ENCODE data around the gene PCDHGC3.

The PCDHGC3 gene

DNA sequence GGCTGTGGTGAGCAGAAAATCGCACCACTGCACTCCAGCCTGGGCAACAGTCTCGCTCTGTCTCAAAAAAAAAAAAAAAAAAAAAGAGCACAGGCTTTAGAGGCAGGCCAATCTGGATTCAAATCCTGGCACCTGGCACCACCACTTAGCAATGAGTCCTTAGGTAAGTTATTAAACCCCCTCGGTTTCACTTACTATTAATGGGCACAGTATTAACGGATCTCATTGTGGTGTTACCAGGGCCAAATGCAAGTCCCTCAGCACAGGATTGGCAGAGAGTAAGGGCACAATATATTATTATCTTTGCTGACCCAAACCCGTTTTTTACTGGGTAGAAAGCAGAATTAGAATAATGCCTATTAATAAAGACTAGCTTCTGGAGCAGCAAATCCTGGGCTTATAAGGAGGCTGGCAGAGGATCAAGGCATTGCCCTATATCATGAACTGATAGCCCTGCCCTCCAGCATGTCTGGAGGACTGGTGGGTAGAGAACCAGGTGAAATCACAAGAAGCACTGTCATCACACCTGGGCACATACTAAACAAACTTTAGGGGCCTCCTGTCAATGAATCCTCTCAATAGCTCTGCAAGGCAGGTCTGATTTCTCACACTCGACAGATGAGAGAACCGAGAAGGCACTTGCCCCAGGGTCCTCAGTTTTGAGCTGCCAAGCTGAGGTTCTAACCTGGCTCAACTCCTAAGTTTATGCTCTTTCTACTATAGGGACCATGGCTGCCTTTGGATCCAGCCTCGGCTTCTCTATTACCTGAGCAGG is 30.8 kb downstream of the PCDHGC3 start:
- DNase-seq (ENCODE audit: low read depth in 2 of 2, low spot score in 1 of 2): no peak

DNA sequence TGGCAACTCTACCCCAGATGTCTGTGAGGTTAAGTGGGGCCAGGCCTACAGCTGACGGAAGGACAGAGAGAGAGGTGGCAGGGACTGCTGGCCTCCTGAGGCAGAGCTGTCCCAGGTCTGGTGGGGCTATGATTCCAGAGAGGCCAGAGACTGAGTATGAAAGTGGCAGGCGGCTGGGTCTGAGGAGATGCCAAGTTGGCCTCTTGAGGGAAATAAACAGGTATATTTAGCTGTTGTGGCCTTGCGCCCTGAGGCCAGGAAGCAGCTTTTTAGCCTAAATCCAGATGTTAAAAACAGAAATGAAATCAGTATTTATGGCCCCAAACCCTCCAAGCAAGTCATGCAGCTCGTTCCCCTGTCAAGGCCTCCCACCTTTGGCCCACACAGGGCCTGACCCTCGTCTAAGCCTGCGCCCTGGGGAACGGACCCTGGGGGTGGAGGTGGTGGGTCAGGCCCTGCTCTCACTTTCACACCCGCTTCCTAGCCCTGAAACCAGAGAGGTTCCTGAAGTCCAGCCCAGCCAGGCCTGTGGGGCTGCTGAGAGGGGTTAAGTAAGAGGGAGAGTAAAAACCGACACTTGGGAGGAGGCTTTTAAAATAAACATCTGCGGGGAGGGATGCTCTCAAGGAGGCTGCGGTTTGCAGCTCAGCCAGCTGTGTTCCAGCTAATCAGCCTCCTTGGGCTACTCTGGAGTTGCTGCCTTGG is 31.8 kb downstream of the PCDHGC3 start:
- DNase-seq (ENCODE audit: low read depth in 2 of 2, low spot score in 1 of 2): no peak

DNA sequence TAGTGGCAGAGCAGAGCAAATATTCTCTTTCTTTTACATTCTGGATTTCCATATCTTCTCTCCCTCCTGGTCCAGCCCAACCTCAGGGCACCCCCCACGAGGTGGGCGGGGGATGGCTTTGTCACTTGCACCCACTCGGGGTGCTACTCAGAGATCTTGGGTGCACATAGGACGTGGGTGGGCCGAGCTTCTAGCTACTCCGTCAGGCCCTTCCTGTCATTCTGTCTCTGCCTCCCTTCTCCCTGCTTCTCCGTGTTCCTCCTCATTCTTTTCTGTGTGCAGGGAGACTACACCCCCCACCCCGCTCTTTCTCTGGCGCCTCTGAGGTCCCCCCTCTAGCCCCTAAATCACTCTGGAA is 32.7 kb downstream of the PCDHGC3 start:
- DNase-seq (ENCODE audit: low read depth in 2 of 2, low spot score in 1 of 2): no peak

DNA sequence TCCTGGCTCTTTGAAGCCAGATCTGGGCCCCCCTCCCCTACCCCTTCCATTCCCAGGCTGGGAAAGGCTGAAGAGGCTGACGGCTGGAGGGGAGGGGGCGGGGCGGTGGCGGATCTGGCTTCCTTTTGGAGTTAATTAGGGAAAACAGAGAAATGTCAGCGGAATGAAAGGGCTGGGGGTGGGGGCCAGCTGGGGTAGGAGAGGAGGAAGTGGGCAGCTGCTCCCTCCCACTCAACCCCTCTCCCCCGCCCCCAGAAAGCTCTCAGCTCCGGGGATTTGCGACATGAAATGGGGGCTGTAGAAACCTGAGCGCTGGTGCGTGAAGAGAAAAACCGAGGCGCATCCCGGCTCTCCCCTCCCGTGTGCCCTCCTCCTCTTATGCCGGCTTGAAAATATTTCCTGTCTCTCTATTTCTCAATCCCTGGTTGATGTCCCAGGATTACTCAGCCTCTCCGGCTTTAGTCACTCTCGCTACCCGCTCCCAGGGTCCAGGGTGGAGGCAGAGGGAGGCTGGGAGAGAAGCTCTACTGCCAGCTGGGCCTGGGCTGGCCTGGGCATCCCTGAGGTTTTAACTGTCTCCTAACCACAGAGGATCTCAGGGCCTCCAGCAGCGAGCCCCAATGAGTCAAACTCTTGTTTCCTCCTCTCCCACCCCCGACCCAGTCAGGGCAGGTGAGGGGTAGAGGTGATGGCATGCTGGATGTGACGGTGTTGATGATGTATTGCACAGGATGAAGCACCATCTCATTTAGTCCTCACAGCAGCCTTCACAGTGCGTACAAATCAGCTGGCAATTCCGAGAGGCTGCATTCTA is 33.2 kb downstream of the PCDHGC3 start:
- no peak for DNase-seq (ENCODE audit: low read depth in 2 of 2, low spot score in 1 of 2)

DNA sequence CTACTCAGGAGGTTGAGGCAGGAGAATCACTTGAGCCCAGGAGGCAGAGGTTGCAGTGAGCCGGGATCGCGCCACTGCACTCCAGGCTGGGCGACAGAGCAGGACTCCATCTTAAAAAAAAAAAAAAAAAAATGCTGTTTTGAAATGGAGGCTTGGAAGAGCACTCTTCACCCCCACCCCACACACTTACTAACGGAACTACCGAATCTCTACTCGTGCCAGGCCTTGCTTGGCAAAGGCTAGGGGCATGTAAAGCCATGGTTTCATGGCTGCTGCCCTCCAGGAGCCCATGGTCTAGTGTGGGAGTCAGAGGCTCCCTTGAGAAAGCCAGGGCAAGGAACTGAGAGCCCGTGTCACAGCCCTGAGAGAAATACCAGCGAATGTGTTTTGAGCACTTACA is 34.4 kb downstream of the PCDHGC3 start:
- no peak for DNase-seq (ENCODE audit: low read depth in 2 of 2, low spot score in 1 of 2)

DNA sequence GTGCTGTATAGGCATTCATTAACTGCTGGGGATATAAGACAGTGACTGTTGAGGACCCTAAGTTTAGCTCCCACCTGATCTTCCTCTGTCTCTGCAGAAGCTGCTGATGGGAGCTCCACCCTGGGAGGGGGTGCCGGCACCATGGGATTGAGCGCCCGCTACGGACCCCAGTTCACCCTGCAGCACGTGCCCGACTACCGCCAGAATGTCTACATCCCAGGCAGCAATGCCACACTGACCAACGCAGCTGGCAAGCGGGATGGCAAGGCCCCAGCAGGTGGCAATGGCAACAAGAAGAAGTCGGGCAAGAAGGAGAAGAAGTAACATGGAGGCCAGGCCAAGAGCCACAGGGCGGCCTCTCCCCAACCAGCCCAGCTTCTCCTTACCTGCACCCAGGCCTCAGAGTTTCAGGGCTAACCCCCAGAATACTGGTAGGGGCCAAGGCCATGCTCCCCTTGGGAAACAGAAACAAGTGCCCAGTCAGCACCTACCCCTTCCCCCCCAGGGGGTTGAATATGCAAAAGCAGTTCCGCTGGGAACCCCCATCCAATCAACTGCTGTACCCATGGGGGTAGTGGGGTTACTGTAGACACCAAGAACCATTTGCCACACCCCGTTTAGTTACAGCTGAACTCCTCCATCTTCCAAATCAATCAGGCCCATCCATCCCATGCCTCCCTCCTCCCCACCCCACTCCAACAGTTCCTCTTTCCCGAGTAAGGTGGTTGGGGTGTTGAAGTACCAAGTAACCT is 35.3 kb downstream of the PCDHGC3 start:
- DNase-seq (ENCODE audit: low read depth in 2 of 2, low spot score in 1 of 2): no peak

- no peak for DNase-seq (ENCODE audit: low read depth in 2 of 2, low spot score in 1 of 2)
Observed at GRCh38 chr5:141511771-141512325, 36.1 kb downstream of the PCDHGC3 start.

- DNase-seq (ENCODE audit: low read depth in 2 of 2, low spot score in 1 of 2): peak; percentile 66 to 75
Observed at GRCh38 chr5:141512390-141512910, 36.7 kb downstream of the PCDHGC3 start.

DNA sequence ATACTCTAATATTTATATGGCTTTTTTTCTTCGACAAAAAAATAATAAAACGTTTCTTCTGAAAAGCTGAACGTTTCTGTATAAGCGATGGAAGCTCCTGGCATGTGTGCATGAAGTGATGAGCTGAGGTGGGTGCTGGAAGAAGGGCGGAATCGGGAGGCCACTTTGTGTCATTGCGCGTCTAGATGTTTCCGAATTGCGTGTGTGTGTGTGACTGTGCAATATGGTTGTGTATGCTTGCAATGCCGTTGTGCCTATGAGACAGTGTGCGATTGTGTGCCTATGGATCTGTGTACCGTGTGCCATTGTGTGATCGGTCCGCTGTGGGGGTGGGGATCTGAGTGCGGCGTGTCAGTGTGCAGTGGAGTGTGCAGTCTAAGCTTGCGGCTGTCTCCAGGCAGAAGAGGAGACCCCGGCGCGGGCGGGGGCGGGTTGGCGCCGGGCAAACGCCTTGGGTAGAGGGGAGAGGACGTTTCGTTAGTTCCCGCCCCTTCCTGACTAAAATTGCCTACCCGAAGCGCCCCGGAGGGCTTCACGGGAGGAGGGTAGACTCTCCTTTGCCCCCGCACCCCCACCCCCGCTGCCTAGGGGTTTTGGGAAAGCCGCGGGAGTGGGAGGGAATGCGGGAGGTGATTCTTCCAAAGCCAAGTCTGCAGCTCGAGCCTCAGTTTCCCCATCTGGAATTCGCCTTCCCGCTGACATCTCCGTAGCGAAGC is 37.3 kb downstream of the PCDHGC3 start:
- no peak for DNase-seq (ENCODE audit: low read depth in 2 of 2, low spot score in 1 of 2)

DNA sequence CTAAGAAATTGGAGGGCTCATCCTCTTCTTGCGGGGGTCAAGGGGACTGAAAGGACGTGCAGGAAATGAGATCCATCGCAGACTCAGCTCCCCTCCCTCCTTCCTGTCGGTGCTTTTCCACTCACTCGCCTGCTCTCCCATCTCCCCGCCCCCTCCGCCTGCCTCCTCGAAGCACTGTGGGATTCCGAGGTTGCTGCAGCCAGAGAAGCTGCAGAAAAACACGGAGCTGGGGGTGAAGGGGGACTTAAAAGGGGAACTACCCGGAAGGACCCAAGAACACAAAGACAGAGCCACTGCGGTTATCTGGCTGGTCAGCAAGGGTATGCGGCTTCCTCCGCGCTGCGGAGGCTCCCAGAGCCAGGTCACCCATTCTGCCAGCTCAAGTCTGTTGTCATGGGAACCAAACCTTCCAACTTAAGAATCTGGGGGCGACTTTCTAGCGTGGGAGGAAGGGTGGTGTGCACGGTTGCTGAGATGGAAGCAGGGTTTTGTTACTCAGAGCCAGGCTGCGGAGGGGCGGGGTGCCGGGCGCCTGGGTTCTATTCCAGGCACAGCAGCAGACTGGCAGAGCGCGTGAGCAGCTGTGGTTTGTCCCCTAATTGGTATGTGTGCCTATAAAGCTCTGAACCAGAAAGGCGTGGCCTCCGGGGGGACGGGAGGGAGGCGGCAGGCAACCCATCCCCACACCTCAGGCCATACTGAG is 38.0 kb downstream of the PCDHGC3 start:
- peak in 1 of 2 donors; percentile 18 for DNase-seq (ENCODE audit: low read depth in 2 of 2, low spot score in 1 of 2)

GRCh38 chr5:141514330-141515133 is 38.8 kb downstream of the PCDHGC3 start:
- no peak for DNase-seq (ENCODE audit: low read depth in 2 of 2, low spot score in 1 of 2)

DNA sequence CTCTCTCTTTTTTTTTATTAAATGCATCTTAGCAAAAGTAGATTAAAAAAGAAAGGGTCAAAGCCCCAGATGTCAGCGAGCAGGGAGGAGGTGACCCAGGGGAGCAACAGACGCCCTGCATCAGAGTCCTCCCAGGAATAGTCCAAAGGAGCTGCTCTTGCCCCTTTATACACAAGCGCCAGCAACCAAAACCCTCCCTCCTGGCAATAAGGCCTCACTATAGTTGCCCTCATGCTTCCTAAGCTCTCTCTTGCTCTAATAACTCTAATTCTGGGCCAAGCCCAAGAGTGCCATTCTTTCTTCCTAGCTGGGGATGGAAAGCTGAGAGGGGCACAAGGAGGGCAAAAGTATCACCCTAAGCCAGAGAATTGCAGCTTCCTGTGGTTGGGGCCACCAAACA is 39.4 kb downstream of the PCDHGC3 start:
- no peak for DNase-seq (ENCODE audit: low read depth in 2 of 2, low spot score in 1 of 2)

DNA sequence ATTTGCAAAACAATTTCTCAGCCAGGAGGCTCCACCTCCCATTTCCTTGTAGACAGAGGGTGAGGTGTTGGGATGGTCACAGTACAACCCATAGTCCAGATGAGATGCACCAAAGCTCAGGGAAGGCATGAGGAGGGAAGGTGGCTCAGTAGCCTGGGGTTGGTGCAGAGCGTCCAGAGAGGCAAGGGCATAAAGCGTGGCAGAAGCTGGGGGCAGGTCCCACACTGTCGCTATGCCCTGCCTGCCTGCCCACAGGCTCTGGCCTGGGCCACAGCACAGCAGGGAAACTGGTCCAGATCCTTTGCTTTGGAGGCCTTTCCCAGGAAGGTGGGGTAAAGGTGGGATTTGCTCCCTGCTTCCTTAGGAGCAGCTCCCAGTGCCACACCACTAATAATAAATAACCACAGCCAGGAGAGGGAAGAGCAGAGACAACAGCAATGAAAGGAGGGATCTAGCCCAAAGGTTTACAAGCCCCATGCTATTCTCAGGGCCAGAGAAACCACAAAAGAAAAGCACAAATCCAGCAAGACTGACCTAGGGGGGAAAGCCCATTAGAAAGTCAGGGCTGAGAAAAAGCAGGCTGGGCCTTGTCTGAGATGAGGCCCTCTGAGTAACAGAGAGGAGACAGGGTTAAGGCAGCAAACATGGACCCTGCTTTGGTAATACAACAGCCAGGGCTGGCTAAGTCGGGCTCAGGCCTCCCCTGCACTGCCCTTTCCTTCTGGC is 40.3 kb downstream of the PCDHGC3 start:
- DNase-seq (ENCODE audit: low read depth in 2 of 2, low spot score in 1 of 2): no peak

DNA sequence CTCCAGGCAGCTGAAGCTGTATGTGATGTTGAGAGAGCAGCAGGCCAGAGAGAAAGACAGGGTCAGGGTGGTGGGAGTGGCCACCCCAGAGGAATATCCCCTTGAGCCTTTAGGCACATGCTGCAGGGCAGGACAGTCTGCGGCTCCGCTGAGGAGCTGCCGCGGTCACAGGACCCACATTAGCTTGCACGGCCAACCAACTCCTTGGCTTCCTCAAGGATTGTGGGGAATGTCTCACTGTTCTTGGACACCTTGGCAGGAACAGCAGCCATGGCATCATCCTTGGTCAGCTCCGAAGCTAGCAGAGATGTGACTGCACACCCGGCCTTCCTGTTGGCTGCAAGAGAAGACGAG is 40.9 kb downstream of the PCDHGC3 start:
- no peak for DNase-seq (ENCODE audit: low read depth in 2 of 2, low spot score in 1 of 2)

DNA sequence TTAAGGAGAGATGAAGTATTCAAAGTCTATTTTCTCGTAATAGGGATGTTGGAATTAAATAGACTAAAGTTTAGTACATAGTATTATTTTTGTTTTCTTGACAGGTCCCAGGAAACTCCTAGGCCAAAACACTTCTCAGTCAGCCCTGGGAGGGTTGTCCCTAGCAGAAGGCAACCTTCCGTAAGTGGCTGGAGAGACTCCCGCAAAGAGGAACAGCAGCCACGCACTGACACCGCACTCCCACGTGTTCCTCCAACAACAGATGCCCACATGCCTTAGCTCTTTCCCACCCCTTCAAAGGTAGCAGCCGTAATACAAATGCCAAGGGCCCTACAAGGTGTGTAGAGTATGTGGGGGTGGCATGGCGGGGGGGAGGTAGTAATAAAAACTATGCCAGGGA is 41.5 kb downstream of the PCDHGC3 start:
- no peak for DNase-seq (ENCODE audit: low read depth in 2 of 2, low spot score in 1 of 2)

DNA sequence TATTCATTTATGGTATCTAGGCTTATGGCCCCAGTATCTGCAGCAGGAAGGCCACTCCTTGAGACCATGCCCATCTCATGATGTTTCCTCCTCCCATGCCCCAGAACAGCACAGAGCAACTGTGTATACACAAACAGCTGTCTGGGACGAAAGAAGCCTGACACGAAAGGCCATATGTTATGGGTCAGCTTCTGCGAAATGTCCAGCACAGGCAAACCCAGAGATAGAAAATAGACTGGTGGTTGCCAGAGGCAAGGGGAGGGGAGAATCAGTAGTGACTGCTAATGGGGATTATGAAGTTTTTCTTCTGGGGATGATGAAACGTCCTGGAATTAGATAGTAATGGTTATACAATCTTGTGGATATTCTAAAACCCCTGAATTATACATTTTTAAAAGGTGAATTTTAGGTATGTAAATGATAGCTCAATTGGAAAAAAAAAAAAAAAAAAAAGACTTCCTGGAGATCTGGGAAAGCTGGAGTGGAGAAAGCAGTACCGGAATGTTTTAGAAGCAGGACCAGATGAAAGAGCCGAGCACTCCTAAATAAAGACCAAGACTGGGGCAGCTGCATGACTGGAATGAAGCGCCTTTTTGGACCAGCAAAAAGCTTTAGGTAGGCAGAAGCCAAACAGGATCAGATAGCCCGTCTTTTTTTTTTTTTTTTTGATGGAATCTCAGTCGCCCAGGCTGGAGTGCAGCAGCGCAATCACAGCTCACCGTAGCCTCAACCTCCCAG is 42.3 kb downstream of the PCDHGC3 start:
- DNase-seq (ENCODE audit: low read depth in 2 of 2, low spot score in 1 of 2): no peak

GRCh38 chr5:141518618-141519015 is 42.9 kb downstream of the PCDHGC3 start:
- DNase-seq (ENCODE audit: low read depth in 2 of 2, low spot score in 1 of 2): no peak
